Activated T-helper 17 cell treated with anti-CD3 and anti-CD28 coated beads, Interleukin-2, amount 50 U/mL, for 72 hours (primary cell): Measurements from ENCODE around the gene OSBPL2. TPM values are rescaled to one million over a fixed set of nuclear protein-coding genes. Genes with fewer than 3 reads are reported as not detected.

ENCODE experiments used
- ATAC-seq: fragments of 150-1000 bp; cut with Tn5 transposase; replicated peaks from 2 replicates; pipeline ENCODE4 v1.10.0; 2021; ENCODE audit warnings: mild to moderate bottlenecking, moderate library complexity
- H3K27ac Mint-ChIP-seq: one replicate; pipeline ENCODE4 v1.8.0; 2022; ENCODE audit warnings: mixed read lengths
- H3K27me3 Mint-ChIP-seq: one replicate; pipeline ENCODE4 v1.8.0; 2022; ENCODE audit warnings: mixed read lengths
- H3K36me3 Mint-ChIP-seq: one replicate; pipeline ENCODE4 v1.8.0; 2022; ENCODE audit warnings: low read depth, mild to moderate bottlenecking, mixed read lengths
- H3K4me1 Mint-ChIP-seq: one replicate; pipeline ENCODE4 v1.8.0; 2022; ENCODE audit warnings: mixed read lengths
- H3K4me3 Mint-ChIP-seq: one replicate; pipeline ENCODE4 v1.8.0; 2022; ENCODE audit warnings: mild to moderate bottlenecking, mixed read lengths
- H3K9me3 Mint-ChIP-seq: one replicate; pipeline ENCODE4 v1.8.0; 2022; ENCODE audit warnings: mixed read lengths
- total RNA-seq, 2 donors: library from RNA; stranded (reverse); gene quantifications; one replicate each; pipeline ENCODE4 v1.2.3, GENCODE V29; 2022

OSBPL2 gene
- total RNA-seq, 2 donors from 2014 or later: 25.6 to 34.7 TPM

DNA sequence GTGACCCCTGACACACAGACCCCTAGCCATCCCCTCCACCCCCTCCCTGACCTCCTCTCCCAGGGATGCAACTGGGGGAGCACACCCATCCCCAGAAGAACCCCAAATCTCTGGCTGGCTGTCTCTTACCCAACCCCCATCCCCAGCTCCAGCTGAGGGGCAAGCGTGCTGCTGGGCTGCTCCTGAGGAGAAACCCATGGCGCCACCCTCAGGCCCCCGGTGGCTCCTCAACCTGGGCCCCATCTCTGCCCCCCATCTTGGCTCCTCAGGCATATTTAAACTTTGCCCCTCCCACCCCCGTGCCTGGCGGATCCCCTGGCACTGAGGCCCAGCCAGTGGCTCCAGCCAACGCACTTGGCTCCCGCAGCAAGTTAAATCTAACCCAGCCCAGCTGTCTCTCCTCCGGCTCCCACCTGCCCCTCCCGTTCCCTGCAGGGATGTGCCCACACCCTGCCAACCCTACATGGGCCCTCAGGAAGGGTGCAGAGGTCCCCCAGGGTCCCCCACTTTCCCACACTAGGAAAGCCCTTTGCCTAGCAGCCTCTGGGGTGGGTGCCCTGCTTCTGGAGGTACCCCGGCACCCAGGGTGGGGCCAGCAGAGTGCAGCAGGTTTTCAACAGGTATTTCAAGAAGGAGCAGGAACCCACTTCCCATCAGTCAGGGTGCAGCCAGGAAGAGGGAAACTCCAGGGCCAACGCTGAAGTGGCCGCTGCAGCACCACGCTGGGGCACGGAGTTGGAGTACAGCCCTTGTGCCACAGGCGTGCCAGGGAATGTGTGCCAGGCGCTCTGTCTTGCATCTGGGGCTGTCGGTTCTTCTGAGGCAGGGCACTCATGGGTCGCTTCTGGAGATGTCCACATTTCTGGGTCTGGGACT lies 5.3 kb upstream of the OSBPL2 start:
- Mint-ChIP-seq H3K27me3 (no peaks in the 10 kb centered on the region), H3K4me1 (no peaks in the 10 kb centered on the region), H3K27ac (no peak overlapping the region), H3K36me3 (no peaks in the 10 kb centered on the region), H3K9me3 (no peaks in the 10 kb centered on the region), H3K4me3 (no peak overlapping the region)
- no peak for ATAC-seq

DNA sequence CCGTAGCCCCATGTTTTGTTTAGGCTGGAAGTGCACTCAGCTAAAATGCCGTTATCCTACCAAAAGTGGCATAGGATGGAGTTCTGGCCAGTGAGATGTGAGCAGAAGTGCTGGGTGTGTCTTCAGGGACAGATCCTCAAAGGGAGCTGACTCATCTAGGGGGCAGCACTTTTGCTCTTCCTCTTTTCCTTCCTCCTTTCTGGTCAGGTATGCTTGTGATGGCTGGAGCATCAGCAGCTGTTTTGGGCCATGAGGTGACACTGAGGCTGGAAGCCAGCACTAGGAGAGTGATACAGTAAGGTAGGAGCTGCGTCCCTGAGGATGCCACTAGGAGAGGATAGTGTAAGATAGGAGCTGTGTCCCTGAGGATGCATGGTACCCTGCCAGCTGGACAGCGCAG lies 4.6 kb upstream of the OSBPL2 start:
- no peak for ATAC-seq
- no peaks in the 10 kb centered on the region for H3K27me3 Mint-ChIP-seq
- no peak overlapping the region for H3K27ac Mint-ChIP-seq
- H3K36me3 Mint-ChIP-seq: no peaks in the 10 kb centered on the region
- H3K9me3 Mint-ChIP-seq: no peaks in the 10 kb centered on the region
- H3K4me3 Mint-ChIP-seq: no peak overlapping the region
- no peaks in the 10 kb centered on the region for H3K4me1 Mint-ChIP-seq

DNA sequence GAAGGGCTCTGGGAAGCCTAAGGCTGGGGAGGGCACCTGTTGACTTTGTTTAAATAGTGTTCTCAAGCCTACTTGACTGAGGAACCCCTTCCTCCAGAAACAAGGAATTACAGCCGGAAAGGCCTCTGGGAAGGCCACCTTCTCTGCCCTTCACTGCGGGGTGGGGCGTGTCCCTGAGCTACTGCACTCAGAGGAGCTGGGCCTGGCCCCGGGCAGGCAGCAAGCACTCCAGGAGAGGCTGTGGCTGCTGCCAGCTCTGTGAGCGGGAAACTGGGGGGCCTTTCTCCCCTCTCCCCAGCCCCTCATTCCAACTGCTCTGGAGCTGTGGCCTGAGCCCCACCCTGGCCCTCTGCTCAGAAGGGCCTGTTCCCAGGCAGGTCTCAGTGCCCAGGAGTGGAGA lies 4.0 kb upstream of the OSBPL2 start:
- Mint-ChIP-seq H3K27me3 (no peaks in the 10 kb centered on the region), H3K4me1 (no peaks in the 10 kb centered on the region), H3K27ac (no peak overlapping the region), H3K36me3 (no peaks in the 10 kb centered on the region), H3K4me3 (no peak overlapping the region), H3K9me3 (no peaks in the 10 kb centered on the region)
- no peak for ATAC-seq

DNA sequence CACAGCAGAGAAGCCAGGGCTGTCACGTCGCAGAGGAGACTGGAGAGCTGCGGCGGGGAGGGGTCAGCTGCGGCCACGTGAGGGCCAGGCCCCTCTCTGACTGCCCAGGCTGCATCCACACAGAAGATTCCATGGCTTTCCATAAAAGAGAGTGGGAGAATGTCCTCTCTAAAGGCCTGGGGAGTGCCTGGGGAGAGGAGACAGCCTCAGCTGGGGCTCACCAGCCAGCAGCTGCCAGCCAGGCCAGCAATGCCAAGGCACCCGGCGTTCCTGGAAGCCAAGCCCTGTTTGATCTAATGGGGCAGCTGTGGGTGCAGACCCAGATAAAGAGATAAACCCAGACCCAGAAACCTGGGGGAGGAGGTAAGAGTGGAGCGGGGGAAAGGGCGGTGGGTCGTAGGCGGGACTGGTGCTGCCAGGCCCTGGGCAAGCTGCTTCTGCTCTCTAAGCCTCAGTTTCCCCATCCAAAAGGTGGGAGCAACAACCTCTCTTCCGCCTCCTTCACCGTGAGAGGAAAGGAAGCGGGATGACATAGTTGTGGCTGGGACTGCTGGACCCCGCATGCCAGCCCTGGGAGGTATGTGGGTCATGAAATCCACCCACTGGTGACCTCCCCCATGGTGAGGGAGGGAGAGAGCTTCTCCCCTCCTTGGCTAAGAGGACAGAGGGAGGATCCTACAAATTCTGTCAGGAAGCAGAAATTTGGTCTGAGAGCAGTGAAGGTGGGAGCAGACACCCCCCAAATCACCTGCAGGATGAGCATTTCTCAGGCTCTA lies 3.1 kb upstream of the OSBPL2 start:
- Mint-ChIP-seq H3K4me3 (no peak overlapping the region), H3K36me3 (no peaks in the 10 kb centered on the region), H3K4me1 (peaks cover 3% of the 10 kb centered on the region), H3K9me3 (no peaks in the 10 kb centered on the region), H3K27me3 (no peaks in the 10 kb centered on the region), H3K27ac (no peak overlapping the region)
- no peak for ATAC-seq

DNA sequence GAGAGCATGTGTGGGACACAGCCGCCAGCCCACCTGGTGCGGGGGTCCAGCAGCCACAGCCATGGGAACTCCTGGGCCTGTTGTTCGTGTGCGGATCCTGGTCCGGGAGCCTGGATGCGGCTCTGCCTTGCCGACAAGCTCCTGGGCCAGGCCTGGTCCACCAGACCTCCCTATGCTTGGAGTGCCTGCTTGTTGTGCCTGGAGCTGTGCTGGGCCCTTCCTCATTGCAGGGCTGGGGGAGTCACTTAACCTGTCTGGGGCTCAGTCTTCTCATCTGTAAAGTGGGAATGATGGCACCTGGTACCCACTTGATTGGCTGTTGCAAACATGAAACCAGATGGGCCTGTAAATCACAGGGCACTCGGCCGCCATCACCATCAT lies 2.6 kb upstream of the OSBPL2 start:
- H3K36me3 Mint-ChIP-seq: no peaks in the 10 kb centered on the region
- no peaks in the 10 kb centered on the region for H3K27me3 Mint-ChIP-seq
- no peak for ATAC-seq
- no peak overlapping the region for H3K4me3 Mint-ChIP-seq
- peaks cover 5% of the 10 kb centered on the region for H3K4me1 Mint-ChIP-seq
- no peaks in the 10 kb centered on the region for H3K9me3 Mint-ChIP-seq
- no peak overlapping the region for H3K27ac Mint-ChIP-seq

DNA sequence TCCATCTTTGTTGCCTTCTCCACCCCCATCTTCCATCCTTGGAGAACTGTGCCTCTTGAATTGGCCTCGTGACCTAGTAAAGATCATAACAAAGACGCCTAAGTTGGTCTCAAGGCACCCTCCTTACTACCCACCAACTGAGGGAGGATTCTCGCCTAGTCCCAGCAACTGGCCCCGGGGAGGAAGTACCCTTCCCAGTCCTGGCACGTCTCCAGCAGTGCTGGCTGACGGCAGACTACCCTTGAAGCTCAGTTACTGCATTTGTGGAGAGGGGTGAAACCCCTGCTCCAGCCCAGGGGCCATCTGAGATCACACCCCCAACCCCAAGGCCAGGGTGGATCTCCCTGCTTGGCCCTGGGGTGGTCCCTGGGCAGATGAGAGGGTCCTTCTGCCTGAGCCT lies 2.1 kb upstream of the OSBPL2 start:
- ATAC-seq: no peak
- H3K4me3 Mint-ChIP-seq: no peak overlapping the region
- no peaks in the 10 kb centered on the region for H3K36me3 Mint-ChIP-seq
- H3K27me3 Mint-ChIP-seq: no peaks in the 10 kb centered on the region
- H3K27ac Mint-ChIP-seq: no peak overlapping the region
- no peaks in the 10 kb centered on the region for H3K9me3 Mint-ChIP-seq
- H3K4me1 Mint-ChIP-seq: peaks cover 5% of the 10 kb centered on the region

DNA sequence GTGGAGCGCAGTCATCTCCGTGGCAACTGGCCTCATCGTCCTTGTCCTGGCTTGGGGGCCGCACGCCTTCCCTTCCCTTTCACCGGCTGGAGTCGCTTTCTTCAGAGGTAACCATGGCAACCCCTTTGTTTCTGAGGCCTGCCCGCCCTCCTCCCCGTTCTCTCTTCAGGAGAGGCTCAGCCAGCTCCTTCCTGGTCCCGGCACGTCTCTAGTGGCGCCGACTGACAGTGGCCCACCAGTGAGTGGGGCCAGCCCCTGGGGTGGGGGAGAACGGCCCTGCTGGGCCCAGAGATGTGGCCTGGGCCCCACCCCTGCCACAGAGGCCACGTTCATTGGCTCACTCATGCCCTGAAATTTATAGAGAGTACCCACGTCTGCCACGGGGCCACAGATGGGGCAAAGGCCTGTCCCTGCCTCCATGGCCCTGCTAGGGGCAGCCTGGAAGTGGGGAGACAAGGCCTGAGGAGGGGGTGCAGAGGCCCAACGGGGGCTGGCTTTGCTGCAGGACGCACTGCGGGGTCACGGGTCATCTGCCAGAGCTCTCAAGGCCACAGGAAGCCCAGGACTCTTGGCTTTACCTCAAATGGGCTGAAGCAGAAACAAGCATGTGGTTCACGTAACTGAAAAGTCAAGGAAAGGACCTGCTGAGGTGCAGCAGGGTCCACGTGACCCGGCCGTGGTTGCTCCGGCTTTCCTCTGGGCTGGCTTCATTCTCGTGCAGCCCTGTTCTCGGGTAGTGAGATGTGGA lies 1.4 kb upstream of the OSBPL2 start:
- H3K4me1 Mint-ChIP-seq: peaks cover 11% of the 10 kb centered on the region
- H3K9me3 Mint-ChIP-seq: no peaks in the 10 kb centered on the region
- no peaks in the 10 kb centered on the region for H3K27me3 Mint-ChIP-seq
- no peak overlapping the region for H3K4me3 Mint-ChIP-seq
- ATAC-seq: no peak
- no peaks in the 10 kb centered on the region for H3K36me3 Mint-ChIP-seq
- no peak overlapping the region for H3K27ac Mint-ChIP-seq

DNA sequence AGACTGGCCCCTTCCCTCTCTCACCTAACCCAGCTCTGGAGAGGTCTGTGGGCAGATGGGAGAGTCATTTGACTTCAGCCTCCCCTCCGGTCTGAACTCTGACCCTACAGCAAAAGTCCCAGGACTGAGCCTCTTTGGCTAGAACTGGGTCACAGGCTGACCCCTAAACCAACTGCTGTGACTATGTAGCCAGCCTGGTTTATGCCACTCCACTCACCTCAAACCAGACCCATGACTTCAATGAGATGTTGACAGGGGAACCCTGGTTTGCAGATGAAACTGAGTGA lies 864 bp upstream of the OSBPL2 start:
- ATAC-seq: no peak
- peaks cover 11% of the 10 kb centered on the region for H3K4me1 Mint-ChIP-seq
- H3K27ac Mint-ChIP-seq: peak overlapping the region; percentile 91
- no peaks in the 10 kb centered on the region for H3K36me3 Mint-ChIP-seq
- peak overlapping the region; percentile 85 for H3K4me3 Mint-ChIP-seq
- no peaks in the 10 kb centered on the region for H3K27me3 Mint-ChIP-seq
- no peaks in the 10 kb centered on the region for H3K9me3 Mint-ChIP-seq

DNA sequence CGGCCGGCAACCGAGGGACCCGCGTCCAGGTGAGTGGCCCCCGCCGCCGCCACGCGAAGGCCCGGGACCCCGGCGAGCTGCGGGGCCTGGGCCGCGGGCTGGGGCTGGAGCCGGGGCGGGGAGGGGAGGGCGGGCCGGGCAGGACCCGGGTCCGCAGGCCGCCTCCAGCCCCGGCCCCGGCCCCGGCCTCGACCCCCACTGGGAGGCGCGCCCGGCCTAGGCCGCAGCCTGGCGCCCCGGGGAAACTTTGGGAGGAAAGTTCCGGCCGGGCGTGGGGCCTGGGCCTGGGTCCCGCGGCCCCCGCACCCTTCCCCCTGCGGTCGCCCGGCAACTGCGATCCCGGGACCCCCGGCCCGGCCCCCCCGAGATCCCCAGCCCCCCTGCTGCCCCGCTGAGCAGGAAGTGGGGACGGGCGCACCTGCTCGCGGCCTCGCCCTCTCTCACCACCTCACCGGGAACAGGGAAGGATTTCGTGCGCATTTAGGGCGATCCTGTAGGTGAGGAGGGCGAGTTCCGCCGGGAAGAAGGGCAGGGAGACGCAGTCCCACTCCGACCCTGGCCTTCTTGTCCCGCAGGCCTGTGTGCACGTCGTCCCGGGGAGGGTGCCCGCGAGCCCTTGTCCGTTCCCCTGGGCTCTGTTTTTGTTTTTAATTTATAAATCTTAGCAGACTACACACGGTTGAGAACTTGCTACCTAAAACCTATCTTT lies 402 bp downstream of the OSBPL2 start:
- Mint-ChIP-seq H3K27me3 (no peaks in the 10 kb centered on the region), H3K27ac (peak overlapping the region; percentile 81), H3K4me3 (peak overlapping the region; percentile 85), H3K9me3 (no peaks in the 10 kb centered on the region), H3K4me1 (peaks cover 11% of the 10 kb centered on the region), H3K36me3 (no peaks in the 10 kb centered on the region)
- ATAC-seq: no peak

DNA sequence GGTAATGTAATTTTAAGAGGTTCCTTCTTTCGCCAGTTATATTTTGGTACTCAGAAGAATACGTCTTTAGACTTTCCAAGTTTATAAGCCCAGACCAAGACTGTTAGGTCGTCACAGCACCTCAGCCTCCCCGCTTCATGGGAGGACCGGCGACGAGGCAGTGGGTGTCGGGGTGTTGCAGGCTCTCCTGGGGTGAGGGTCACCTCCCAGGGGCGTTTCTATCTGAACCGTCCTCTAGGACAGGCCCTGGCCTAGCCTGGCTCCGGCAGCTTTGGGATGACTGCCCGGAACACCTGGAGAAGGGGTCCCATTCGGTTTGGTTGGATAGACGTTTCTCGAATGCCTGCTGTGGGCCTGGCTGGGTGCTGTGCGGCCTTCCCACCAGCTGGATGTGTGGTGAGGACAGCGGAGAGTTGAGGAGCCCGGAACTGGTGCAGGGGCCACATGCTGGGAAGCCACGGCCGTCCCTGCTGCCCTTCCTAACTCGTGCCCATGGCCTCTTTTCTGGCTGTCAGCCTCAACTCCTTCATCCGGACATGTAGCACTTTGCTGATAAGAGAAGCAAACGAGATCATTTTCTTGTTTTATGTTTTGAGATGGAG lies 1.1 kb downstream of the OSBPL2 start:
- Mint-ChIP-seq H3K27ac (peak overlapping the region; percentile 81), H3K4me1 (peaks cover 11% of the 10 kb centered on the region), H3K27me3 (no peaks in the 10 kb centered on the region), H3K36me3 (no peaks in the 10 kb centered on the region), H3K4me3 (peak overlapping the region; percentile 69), H3K9me3 (no peaks in the 10 kb centered on the region)
- no peak for ATAC-seq

DNA sequence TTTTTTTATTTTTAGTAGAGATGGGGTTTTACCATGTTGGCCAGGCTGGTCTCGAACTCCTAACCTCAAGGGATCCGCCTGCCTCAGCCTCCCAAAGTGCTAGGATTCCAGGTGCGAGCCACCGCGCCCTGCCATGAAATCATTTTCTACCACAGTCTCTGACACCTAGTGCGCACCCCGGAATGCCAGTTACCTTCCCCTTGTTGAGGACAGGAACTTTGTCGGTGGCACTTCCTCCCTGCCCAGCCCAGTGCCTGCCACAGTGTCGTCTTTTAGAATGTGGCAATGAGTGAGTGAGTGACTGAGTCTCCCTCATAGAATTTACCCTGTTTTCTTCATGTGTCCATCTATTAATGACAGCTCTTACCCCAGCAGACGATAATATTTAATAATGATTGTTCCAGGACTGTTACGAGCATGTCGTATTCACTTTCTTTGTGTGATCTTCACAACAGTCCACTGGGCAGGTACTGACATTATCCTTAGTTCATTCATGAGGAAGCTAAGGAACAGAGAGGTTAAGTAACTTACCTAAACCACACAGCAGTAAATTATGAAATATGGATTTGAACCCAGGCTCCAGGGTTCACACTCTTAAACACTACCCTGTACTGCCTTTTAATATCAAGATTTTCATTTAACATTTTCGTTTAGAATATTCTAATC lies 1.8 kb downstream of the OSBPL2 start:
- H3K9me3 Mint-ChIP-seq: no peaks in the 10 kb centered on the region
- peak overlapping the region; percentile 81 for H3K27ac Mint-ChIP-seq
- no peaks in the 10 kb centered on the region for H3K27me3 Mint-ChIP-seq
- peak overlapping the region; percentile 69 for H3K4me3 Mint-ChIP-seq
- H3K4me1 Mint-ChIP-seq: peaks cover 11% of the 10 kb centered on the region
- ATAC-seq: no peak
- H3K36me3 Mint-ChIP-seq: no peaks in the 10 kb centered on the region

DNA sequence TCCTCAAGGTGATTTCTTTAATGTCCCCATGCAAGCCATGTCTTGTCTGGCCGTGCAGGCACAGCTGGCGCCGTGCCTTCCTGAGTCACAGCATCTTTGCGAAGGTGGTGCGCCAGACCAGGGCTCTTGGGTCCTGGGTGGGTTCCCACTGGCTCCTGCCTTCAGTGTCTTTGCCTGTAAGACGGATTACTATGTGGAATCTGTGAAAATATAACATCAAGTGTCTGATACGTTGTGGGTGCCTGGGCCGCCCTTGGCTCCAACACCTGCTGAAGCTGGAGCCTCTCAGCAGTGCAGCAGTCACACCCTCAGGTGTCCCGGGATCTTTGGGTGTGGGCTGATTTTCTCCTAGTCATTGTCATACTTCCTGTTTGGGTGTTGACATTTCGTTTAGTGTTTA lies 3.2 kb downstream of the OSBPL2 start:
- Mint-ChIP-seq H3K4me1 (peaks cover 11% of the 10 kb centered on the region), H3K36me3 (no peaks in the 10 kb centered on the region), H3K27ac (peak overlapping the region; percentile 59), H3K27me3 (no peaks in the 10 kb centered on the region), H3K9me3 (no peaks in the 10 kb centered on the region), H3K4me3 (no peak overlapping the region)
- ATAC-seq: no peak

DNA sequence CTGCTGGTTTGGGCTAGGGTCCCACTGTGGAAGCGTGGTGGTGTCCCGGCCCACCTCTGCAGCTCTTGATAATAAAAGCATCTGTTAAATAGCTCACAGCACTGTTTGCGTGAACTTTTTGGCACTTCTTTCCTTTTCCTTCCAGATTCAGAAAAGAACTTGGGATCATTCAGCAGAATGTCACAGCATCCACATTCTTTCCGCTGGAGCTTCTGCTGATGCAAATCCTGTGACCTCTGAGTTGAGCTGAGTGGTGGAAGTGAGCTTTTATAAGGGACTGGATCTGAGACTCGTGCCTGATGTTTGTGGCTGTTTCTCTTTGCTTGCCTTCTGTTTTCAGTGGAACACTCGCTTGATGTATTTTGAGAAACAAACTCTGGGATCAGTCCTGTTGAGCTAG lies 3.9 kb downstream of the OSBPL2 start:
- no peaks in the 10 kb centered on the region for H3K9me3 Mint-ChIP-seq
- H3K27ac Mint-ChIP-seq: peak overlapping the region; percentile 65
- peaks cover 11% of the 10 kb centered on the region for H3K4me1 Mint-ChIP-seq
- ATAC-seq: no peak
- H3K36me3 Mint-ChIP-seq: no peaks in the 10 kb centered on the region
- no peaks in the 10 kb centered on the region for H3K27me3 Mint-ChIP-seq
- no peak overlapping the region for H3K4me3 Mint-ChIP-seq
